NK-92 (cell line): ENCODE measurements around the gene MPZL1.

Experiments used
- DNase-seq: peaks from one replicate; lab custom pipeline; 2025; ENCODE audit not compliant: unreplicated experiment; lab: John Stamatoyannopoulos, UW

Gene MPZL1

GRCh38 chr1:167775178-167775577 lies 53.4 kb downstream of the MPZL1 start:
- no peak for DNase-seq

DNA sequence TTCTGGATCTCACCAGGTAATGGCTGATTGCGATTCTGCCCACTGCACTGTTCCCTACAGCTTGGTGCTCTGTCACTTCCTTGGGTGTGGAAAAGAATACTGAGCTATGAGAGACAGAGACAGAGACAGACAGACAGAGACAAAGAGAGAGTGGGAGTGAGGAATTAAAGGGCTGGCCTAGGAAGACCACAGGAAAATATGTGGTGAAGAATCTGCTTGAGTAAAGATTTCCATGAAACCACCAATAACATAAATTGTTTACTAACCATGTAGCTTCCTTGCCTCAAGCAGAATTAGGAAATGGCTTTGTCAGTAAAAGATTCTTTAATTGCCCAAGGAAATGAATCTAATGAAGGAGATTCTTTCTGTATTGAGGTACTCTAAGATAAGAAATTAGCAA lies 54.4 kb downstream of the MPZL1 start:
- no peak for DNase-seq

DNA sequence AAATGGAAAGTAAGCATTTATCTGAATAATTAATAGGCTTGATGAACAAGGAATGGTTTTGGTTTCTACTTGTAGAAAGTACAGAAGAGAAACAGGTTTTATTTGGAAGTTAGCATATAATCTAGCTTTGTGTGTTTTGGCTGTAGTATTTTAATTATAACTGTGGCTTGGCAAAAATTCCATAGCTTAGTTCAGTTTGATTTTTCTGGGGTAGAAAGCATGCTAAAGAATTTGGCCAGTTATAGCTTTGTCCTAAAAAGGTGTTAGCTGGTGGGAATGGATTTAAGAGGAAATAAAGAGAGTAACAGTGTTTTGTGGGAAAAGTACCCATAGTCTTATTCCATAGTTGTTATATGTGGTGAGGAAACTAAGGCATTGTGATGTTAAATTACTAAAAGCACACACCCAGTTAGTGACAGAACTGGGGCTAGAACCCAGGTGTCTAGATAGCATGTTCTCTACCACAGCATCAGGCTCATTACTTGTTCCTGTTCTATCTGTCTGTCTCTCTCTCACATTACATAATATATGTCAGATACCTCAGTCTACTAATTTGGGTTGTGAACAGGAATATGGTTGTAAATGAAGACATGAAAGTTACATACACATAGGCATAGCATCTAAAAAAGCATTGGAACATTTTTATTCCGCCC lies 55.0 kb downstream of the MPZL1 start:
- DNase-seq = no peak

DNA sequence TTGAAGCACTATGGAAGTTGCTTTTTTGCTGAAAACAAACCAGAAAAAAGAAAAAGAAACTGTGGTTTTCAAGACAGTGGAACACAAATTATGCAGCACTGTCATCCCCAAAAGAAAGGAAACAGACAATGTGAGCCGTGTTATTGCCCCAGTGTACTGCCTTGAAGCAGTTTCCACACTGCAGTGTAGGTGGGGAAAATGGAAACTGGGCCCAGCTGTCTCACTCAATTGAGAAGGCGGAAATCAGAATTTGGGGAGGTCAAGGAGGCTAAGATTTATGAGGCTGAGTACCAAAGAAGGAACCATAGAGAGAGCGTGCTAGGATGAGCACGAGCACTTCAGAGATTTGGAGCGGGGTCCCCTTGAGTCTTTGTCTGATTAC lies 55.5 kb downstream of the MPZL1 start:
- no peak for DNase-seq

GRCh38 chr1:167781558-167781957 lies 59.8 kb downstream of the MPZL1 start:
- no peak for DNase-seq

GRCh38 chr1:167782946-167783345 lies 61.2 kb downstream of the MPZL1 start:
- DNase-seq = no peak

- DNase-seq = no peak
Observed at GRCh38 chr1:167784876-167785550, 63.2 kb downstream of the MPZL1 start.

GRCh38 chr1:167786502-167786901 lies 64.7 kb downstream of the MPZL1 start:
- no peak for DNase-seq

DNA sequence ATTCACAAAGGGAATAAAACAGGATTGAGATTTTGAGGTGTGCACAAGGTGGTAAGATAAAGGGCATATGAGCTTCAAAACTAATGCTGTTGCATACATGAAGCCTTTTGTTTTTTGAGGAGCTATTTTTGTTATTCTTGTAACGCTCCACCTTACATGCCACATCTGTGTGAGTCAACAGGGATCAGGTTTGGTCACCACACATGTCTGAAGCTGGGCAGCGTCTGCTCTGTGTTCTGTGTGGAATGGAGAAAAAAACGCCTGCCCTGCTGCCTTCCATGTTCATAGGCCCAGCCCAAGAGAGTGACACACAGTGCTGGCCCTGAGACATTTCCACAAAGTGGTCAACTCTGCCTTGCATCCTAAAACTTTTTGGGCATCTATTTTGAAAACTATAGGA lies 67.7 kb downstream of the MPZL1 start:
- DNase-seq = no peak

DNA sequence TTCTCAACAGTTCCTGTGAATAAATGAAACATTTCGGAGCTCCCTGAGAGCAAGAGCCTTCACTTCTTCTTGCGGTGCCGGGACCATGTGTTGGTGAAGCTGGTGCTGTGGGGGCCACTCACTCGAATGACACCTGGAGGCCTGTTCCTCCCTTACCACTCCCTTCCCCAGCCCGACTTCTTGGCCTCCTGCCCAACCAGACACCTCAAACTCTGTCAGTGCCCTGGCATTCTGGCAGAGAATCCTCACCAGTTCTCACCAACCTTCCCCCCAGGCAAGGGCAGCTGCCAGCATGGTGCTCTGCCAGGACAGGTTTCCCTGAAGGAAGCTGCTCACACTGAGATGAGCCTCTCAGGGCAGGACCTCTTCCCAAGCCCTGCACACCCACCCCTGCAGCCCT lies 68.3 kb downstream of the MPZL1 start:
- no peak for DNase-seq

DNA sequence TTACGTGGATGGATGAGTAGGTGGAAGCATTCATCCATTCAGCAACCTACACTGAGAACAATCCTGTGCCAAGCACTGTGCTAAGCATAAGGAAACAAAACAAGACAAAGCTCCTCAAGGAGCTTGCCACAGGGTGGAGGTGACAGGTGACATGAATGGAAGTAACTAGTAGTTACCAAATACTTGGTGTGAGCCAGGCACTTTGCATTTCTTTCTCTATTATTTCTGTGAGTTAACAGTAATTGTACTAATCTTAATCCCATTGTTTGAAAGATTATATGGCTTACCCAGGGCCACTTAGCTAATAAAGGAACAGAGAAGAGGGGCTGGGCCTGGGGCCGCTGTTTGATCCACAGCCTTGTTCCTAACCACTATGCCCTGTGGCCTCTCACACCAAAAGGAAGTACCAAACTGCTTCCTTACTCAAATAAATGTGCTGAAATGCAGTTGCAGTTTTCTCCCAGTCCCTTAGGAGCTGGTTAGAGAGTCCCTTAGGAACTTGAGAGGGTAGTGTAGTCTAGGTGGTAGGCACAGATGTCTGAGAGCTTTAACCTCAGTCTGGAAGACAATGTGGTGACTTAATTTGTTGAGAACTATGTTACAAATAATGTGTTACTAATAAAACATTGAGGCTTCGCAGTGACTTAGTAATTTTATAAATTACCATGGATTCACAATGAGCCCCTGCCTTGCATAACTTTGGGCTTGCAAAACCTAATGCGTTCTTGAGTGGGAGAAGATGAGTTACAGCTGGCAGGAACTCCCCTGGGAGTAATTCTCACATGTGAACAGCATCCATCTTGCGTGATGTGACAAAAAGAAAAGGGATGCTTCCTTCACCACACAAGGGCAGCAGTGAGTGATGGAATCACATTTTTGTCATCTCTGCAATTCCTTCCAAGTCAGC lies 69.8 kb downstream of the MPZL1 start:
- no peak for DNase-seq

DNA sequence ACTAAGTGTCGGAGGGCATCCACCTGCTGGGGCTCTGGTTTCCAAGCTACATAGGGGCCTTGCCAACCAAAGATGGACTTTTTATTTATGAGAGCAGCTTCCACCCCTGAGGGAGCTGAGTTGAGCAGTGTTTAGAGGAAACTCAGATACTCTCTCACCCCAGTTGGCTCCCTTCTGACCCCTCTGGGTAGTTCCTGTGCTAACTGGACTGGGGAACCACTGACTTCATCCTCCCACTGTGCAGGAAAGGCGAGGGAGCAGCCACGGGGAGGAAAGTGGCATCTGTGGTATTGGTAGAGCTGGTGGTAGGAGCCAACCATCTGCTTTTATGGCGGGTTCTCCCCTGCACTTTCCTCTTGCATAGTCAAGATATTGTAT lies 70.4 kb downstream of the MPZL1 start:
- no peak for DNase-seq

DNA sequence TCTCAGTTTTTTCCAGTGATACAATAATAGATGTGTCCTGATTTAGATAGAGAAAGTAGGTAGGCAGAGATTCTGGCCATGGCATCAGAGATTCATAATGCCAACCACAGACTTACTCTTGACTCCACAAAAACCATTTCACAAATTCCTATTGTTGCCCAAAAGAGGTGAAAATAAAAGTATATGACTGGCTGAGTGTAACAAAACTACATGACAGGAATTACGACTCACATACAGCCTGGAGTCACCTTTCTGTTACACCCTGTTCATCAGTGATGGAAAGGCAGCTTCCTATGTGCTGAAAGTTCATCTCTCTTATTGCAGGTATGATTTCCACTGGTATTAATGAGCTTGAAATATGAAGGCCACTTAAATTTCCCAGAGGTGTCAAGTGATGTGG lies 72.3 kb downstream of the MPZL1 start:
- no peak for DNase-seq

GRCh38 chr1:167795810-167796740 lies 74.3 kb downstream of the MPZL1 start:
- no peak for DNase-seq

- no peak for DNase-seq
Observed at GRCh38 chr1:167797015-167797414, 75.2 kb downstream of the MPZL1 start.

- no peak for DNase-seq
Observed at GRCh38 chr1:167798952-167799351, 77.2 kb downstream of the MPZL1 start.

GRCh38 chr1:167799747-167800146 lies 78.0 kb downstream of the MPZL1 start:
- DNase-seq = no peak

DNA sequence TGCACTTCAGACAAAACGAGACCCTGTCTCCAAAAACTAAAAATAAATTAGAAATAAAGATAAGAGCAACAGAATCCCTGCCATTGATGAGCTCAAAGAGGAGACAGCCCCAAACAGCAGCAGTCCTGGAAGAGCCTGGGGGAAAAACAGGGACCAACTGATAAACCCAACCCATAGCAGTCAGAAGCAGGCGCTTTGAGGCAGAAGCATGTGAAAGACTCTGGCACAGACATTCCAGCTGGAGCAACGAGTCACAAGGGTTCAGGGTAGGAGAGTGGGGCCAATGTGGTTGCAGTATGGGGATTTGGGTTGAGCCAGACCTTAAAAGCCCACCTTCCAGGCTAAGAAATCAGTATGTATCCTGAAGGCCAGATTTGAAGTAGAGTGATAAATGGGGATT lies 78.5 kb downstream of the MPZL1 start:
- no peak for DNase-seq

- DNase-seq = no peak
Observed at GRCh38 chr1:167802235-167802634, 80.5 kb downstream of the MPZL1 start.

GRCh38 chr1:167803358-167804207 lies 81.8 kb downstream of the MPZL1 start:
- DNase-seq = no peak
